Midbrain (tissue), 1 donor: ENCODE results near the gene USB1.

Source experiments
- DNase-seq: peaks from one replicate; lab custom pipeline; 2025; lab: John Stamatoyannopoulos, UW

USB1 gene

DNA sequence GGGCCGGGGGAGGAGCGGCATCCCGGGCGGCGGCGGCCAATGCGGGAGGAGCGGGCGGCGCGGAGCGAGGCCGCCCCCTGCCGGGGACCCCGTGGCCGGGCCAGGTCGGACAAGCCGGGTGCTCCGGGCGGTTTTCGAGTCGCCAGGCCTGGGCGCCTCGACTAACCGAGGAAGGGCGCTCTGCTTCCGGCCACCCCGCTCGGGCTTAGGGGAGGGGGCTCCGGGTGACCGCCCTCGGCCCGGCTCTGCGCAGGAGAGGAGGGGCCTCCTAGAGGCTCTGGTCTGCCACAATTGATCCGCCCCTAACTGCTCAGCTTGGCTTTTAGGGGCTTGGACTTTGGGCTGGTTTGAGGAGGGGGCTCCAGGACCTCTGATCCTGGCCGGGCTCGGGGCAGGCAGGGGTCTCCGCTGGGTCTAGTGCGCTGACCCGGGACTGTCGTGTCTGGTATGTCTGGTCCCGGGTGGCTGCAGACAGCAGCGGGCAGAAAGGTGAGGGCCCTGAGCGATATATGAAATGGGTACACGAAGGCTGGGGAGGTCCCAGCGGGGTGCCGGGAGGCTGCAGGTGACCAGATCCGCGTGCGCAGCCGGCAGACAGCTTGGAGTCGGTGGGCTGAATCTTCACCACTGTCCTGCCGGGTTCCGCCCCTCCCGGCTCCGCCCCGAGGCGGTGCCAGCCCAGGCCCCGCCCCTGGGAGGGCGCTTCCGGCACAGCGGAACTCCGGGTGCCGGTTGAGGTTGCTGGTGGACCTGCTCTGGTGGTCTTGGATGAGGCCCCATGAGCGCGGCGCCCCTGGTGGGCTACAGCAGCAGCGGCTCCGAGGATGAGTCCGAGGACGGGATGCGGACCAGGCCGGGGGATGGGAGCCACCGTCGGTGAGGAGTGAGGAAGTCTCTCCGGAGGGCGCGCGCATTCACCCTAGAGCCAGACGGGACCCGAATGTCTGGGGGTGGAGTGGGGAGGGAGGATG lies at the start of gene USB1:
USB1 (plus strand) TSS at position 702 of the 971 bp plus-strand sequence; CDS start at position 779, 77 bp downstream.
- peak; percentile 89 for DNase-seq

DNA sequence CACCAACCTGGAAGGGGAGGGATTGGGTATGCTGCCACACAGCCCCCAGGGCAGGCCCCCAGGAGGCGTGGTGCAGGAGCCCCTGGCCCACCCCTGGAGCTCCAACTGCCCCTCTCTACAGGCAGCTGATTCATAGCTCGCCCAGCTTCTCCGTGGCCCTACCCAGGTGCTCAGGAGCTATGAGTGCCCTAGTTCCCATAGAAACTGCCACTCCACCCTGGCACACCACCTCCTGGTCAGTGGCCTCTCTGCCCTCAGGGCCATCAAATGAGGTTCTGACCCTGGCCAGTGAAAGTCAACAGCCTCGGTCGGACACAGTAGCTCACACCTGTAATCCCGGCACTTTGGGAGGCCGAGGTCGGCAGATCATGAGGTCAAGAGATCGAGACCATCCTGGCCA lies 48.3 kb upstream of the USB1 start:
- DNase-seq: no peak

DNA sequence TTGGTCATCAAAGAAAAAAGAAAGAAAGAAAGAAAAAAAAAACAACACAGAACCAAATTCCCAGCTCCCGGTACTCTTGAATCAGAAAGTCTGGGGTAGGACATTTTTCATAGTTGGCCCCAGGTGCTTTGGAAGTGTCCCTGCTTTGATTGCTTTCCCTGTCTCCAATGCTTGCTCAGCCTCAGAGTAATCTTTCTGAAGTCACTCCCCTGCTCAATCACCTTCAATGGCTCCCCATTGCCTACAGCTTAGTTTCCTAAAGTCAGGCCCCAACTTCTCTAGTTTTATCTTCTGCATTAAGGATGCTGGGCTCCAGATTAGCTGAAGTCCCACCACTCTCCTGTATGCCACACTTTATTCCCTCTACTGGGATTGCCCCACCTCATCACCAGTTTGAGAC lies 47.4 kb upstream of the USB1 start:
- DNase-seq: no peak

- no peak for DNase-seq
Observed at GRCh38 chr16:57955572-57956188, 45.5 kb upstream of the USB1 start.

GRCh38 chr16:57956270-57956808 lies 44.9 kb upstream of the USB1 start:
- no peak for DNase-seq

DNA sequence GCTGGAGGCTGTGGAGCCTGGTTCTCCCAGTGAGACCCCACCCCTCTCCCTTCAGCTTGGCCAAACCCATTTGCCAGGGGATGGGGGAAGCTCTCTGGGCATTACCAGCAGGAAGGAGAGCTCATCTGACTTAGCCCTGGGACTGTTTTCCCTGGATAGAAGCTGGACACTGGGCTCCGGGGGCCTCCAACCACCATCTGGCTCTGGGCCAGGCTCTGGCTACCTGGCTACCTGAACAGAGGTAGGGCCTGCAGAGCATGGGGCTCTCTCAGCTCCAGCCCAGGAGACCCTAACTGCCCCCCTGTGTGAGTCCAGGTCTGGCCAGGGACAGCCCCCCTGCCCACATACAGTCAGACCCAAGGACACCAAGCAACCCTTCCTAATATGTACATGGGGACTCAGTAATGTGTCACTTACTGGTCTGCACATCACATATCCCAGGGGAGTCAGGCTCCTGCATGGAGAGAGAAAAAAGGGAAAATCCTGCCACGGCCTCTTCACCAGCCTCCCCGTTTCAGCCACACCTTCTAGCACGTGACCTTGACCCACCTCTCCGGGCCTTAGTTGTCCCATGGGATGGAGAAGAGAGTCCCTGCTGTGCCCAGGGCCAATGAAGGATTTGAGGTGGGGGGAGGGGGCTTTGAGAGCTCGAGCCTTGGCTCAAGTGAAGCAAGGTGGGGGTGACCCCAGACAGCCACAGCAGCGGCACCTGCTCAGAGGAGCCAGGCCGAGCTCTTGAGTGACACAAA lies 44.1 kb upstream of the USB1 start:
- no peak for DNase-seq

DNA sequence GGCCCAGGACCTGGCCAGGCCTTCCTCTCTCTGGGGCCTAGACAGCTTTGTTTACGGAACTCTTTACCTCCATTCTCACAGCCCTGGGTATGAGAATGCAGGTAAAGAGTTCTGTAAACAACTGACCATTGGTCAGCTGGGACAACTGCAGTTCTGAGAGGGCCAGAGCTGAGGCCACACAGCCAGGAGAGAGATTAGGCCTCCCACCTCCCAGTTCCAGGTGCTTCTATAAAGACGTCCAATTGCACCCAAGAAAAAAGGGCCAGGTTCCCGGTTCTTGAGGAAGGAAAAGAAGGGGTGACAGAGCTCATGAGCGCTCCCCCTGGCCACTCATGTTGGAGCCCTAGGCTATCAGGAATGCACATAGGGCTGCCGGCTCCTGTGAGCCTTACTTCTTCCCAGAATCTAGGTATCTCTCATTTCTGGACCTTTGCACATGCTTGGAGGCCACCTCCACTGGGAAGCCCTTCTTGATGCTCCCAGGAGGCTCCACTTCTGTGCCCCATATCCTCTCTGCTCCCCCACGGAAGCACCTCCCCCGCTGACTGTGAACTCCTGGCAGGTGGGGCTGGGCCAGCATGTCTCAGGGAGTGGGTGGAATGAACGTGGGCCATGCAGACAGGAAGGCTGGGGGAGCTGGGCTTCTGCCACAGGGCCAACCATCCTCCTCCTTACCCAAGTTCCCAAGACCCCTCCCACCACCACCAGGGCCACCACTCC lies 43.4 kb upstream of the USB1 start:
- DNase-seq: no peak

- no peak for DNase-seq
Observed at GRCh38 chr16:57958544-57958943, 42.7 kb upstream of the USB1 start.

- no peak for DNase-seq
Observed at GRCh38 chr16:57959121-57959520, 42.1 kb upstream of the USB1 start.

DNA sequence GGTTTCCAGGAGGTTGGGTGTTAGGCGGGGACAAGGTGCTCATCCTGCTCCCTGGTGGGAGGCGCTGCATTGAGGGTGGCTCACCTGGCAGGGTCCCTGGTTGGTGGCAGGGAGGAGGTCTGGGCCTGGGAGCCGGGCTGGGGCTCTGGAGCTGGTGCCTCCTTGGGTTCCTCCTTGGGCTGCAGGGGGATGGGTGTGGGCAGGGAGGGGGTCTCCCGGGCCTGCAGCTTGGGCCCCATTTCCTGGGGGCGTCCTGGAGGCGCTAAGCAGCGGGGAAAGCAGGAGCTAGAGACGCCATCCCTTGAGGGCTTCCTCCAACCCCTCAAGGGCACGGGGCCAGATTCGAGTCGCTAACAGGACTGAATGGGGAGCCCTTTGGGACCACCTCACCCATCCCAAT lies 41.4 kb upstream of the USB1 start:
- DNase-seq: no peak

GRCh38 chr16:57960310-57960709 lies 40.9 kb upstream of the USB1 start:
- DNase-seq: no peak

- no peak for DNase-seq
Observed at GRCh38 chr16:57960826-57961472, 40.3 kb upstream of the USB1 start.

DNA sequence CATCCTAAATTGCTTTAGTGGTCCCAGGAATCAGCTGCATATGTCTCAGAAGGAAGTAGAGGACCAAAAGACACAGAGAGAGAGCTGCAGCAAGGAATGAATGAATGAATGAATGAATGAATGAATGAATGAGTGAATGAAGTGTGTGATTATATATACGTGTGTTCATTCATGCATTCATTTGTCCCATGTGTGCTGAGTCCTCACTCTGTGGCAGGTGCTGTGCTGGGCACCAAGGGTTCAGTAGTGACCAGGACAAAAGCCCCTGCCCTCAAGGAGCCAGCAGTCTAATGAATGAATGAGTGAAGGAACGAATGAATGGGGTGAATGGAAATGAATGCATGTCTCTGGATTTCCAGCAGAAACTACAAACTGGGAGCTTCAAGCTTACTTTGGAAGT lies 39.7 kb upstream of the USB1 start:
- no peak for DNase-seq

- DNase-seq: no peak
Observed at GRCh38 chr16:57962046-57962445, 39.2 kb upstream of the USB1 start.

- no peak for DNase-seq
Observed at GRCh38 chr16:57962756-57963155, 38.5 kb upstream of the USB1 start.

GRCh38 chr16:57964157-57964700 lies 37.0 kb upstream of the USB1 start:
- no peak for DNase-seq

DNA sequence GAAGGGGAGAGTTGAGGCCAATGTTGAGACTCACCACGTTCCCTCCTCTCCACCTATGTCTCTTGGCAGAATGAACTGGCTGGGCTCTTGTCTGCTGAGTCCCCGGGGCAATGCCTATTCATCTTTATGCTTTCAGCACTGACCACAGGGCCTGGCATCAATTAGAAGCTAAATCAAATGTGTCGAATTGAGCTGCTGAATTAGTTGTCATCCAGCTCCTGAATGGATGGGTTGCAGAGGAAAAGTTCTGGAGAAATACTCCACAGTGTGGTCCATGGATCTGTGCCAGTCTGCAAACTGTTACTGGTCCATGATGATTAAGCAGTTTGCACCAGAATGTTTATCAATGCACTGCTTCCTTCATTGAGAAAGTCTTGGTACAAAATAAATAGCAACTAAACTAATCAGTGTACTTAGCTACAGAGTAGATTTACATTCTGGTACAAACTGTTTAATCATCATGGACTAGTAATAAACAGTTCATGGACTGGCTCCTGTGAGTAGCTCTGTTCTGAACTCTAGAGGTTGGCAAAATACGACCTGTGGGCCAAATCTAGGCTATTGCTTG lies 34.9 kb upstream of the USB1 start:
- DNase-seq: no peak

DNA sequence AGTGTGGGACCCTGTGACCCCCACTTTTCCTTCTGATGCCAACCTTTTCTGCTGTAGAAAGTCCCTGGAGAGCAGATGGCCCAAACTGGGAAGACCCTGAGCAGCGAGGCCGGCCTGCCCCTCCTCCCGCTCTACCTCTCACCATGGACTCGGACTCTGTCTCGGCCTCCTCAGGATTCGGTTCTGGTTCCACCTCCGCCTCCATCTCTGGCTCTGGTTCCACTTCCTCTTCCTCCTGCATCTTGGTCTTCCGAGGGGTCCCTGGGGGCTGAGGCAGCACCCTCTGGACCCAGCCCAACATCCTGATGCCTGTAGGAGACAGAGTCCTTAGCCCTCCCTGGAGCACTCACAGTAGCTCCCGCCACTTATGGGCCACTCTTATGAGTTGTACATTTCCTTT lies 34.2 kb upstream of the USB1 start:
- no peak for DNase-seq

- DNase-seq: no peak
Observed at GRCh38 chr16:57967916-57968315, 33.3 kb upstream of the USB1 start.

DNA sequence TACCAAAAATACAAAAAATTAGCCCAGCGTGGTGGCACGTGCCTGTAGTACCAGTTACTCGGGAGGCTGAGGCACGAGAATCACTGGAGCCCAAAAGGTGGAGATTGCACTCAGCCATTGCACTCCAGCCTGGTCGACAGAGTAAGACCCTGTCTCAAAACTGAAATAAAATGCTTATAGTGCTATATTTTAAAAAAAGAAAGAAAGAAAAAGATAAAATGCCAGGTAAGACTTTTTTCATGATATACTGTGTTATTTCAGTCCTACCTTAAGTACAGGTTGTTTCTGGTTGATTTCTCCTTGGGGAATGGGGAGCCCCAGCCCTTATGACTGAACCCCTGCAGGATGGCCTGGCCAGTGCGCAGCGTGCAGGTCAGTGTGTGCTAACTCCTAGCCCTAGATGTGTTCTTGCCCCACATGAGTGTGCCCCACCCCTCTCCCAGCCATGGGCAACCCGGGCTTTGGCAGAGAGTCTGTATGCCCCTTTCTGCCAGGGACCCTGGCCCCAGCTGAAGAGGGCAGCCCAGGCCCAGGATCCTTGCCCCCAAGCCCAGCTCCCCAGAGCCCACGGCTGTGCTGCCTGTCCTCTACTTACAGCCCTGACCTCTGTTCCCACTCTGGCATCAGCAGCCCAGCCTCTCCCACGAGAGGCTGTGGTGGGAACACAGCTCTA lies 31.6 kb upstream of the USB1 start:
- no peak for DNase-seq
